GM12801 (cell line): ENCODE results near the gene SORT1.

Experiments
- TF ChIP-seq, protein P1 (sequence below): IDR thresholded peaks from one replicate; pipeline ENCODE4 v1.5.1; 2011; ENCODE audit warnings: control low read depth; ENCODE audit not compliant: insufficient read length; ENCODE audit errors: extremely low read depth

The SORT1 gene

DNA sequence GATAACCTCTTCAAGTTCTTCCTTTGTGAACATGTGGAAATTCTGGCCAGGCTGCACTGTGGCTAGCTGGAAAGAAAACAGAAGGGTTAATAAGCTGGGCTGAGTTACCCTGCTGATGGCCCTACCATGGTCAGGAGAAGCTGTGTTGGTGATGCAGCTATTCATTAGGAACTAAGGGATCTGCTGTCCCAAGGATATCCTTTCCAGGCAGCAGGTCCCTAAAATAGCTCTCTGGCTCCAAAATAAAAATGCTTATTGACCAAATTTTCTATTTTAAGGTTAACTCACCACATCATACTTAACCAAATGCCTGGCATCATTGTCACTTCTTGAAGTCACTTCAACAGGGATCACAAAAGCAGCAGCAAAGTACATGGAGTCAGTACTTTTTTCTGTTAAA is 4.3 kb upstream of the SORT1 start:
- TF ChIP-seq, protein P1, sequence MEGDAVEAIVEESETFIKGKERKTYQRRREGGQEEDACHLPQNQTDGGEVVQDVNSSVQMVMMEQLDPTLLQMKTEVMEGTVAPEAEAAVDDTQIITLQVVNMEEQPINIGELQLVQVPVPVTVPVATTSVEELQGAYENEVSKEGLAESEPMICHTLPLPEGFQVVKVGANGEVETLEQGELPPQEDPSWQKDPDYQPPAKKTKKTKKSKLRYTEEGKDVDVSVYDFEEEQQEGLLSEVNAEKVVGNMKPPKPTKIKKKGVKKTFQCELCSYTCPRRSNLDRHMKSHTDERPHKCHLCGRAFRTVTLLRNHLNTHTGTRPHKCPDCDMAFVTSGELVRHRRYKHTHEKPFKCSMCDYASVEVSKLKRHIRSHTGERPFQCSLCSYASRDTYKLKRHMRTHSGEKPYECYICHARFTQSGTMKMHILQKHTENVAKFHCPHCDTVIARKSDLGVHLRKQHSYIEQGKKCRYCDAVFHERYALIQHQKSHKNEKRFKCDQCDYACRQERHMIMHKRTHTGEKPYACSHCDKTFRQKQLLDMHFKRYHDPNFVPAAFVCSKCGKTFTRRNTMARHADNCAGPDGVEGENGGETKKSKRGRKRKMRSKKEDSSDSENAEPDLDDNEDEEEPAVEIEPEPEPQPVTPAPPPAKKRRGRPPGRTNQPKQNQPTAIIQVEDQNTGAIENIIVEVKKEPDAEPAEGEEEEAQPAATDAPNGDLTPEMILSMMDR = no peak

DNA sequence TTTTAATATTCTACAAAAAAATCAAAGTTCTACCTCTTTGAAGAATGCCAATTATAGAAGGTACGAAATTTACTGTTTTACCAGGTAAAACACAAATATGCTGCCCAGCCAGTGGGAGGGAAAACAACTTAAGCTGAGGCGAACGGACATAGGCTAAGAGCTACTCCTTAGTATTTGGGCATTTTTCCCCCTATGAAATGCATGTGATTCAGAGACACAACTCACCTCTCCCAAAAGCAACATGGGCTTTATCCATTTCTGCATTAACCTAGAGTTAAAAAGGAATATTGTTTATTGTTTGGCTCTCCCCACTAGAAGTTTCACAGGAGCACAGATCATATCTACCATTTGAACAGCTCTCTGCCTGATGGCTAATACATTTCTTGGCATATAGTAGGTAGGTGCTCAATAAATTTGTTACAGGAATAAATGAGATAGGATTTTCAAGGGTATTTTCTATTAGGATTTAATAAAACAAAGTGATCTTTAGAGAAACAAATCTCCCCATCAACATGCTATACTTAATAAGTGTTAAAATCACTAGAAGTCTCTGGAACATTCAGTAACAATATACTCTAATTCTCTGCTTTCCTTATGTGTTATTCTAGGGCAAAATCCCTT is 2.4 kb upstream of the SORT1 start:
- TF ChIP-seq, protein P1 = no peak

DNA sequence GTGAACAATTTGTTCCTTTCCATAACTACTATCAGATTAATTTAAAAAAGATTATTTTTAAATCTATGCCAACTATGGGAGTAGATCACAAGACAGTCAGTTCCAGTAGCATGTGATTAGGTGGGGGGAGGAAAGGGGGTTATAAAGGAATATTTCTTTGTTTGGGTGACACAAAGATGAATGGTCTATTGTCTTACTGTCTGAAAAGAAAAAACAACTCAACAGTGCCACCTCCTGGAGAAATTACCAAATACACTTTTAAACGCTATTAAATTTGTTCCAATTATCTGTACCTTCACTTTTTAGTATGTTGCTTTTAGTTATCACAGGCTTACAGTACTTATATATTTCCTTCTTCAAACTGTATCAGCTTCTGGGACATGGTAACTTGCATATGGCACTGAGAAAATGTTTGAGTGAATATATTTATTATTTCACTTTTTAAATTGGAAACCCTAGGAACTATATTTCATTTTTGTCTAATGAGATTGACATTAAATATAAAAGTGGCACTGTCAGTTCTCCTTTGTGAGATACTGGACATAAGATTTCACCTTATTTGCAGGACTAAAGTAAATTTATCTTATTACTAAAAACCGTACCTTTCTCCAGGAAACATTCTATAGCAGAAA is 1.7 kb upstream of the SORT1 start:
- TF ChIP-seq, protein P1 = no peak

DNA sequence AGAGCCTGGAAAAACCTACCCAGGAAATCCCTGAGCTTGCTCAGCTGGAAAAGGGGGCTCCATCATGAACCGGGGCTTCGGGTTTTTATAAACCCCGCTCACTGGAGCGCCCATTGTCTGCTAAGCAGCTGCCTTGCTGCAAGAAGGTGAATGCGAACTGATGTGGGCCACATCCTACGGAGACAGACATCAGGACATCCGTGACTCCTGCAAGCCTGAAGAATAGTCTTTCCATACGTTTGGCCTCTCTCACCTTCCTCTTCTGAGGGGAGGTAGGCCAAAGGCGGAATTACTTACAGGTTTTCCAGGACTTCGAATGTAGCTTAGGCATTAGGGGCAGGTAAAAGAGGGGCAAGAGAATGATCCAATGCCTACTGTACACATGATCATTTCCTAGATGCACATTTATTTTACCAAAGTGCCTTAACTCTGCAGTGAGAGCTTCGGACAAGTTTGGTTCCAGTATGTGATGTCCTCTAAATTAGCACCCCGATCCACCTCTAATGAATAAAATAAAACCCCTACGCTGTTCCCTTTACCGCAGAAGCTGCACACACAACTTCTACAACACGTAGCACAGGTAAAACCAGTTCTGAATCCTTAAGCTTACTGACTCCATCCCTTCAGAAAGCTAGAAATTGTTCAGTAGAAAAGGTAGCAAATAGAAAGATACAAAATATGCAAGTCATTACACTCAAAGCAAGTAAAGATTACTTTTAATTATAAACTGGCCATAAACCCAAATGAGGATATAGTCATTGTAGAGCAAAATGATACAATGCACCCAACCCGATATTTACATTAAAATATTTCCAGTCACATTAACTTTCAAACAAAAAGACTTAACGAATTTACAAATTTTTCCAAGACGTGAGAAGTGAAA is 866 bp upstream of the SORT1 start:
- TF ChIP-seq, protein P1 = no peak

DNA sequence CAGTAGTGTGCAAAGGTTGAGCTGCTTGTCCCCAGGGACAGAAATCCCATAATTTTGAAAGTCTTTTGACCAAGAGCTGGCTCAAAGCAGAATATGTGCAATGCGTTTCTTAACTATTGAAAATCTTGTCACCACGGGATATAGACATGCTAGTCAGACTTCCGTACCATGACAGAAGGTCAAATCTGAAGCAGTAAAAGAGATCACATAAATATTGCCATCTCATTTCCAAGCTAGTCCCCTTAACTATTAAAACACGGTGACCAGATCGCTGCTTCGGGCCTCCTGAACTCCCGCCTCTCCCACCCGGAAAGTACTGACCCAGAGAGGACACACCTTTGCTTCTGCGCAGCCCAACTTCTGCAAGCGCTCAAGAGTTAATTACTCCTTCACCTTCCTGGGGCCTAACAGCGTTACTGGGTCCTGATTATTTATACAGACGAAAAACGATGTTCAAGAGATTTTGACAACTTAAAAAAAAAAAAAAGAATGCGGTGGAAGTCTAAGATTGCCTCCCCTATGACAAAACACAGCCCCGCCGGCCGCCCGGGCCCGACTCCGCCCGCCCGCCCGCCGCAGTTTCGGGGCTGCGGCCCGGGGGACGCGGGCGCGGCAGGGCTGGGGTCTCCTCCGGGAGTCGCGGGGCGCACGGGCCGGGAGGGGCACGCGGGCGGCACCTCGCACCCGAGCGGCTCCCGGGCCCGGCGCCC is 692 bp downstream of the SORT1 start:
- TF ChIP-seq, protein P1 = no peak

DNA sequence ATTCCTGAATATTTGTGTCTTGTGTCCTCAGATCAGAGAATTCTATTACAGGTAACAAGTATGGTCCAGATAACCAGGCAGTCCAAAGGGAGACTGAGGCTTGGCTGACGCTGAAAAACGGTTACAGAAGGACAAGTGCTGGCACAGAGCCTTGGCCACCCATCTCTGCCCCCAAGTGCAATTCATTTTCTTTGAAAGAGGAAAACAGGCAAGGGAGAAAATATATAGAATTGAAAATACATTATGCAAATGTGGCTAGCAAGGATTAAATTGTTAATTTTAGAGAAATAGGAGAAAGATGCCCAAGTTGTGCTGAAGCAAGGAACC is 1.2 kb downstream of the SORT1 start:
- TF ChIP-seq, protein P1 = no peak
